GM19035 (cell line): ENCODE data around the gene CREBBP.
"Not testable (repeated sequence)": the region's sequence is repeated elsewhere in the genome, so short reads cannot be mapped to it uniquely, and the experiment has no call there.

Source experiments
- ATAC-seq: cut with Tn5 transposase; IDR thresholded peaks from one replicate; pipeline ENCODE4 v1.9.1; 2021; ENCODE audit not compliant: unreplicated experiment

Gene CREBBP

GRCh38 chr16:3880623-3881498 lies at the start of gene CREBBP:
Gene CREBBP (minus strand): TSS chr16:3880713. CDS start chr16:3879916, 797 bp downstream.
- ATAC-seq = peak; percentile 83

- not testable (repeated sequence) for ATAC-seq
These were observed 46.6 kb upstream of the CREBBP start for GRCh38 chr16:3927147-3927546.

GRCh38 chr16:3924763-3925162 lies 44.2 kb upstream of the CREBBP start:
- ATAC-seq = no peak

- ATAC-seq = no peak
These were observed 41.7 kb upstream of the CREBBP start for GRCh38 chr16:3922241-3922640.

GRCh38 chr16:3920206-3920605 lies 39.7 kb upstream of the CREBBP start:
- ATAC-seq = no peak

- no peak for ATAC-seq
These were observed 38.9 kb upstream of the CREBBP start for GRCh38 chr16:3919413-3919812.

- no peak for ATAC-seq
These were observed 35.1 kb upstream of the CREBBP start for GRCh38 chr16:3915426-3916260.

- no peak for ATAC-seq
These were observed 32.4 kb upstream of the CREBBP start for GRCh38 chr16:3912897-3913296.

GRCh38 chr16:3912373-3912772 lies 31.9 kb upstream of the CREBBP start:
- no peak for ATAC-seq

GRCh38 chr16:3911741-3912140 lies 31.2 kb upstream of the CREBBP start:
- not testable (repeated sequence) for ATAC-seq

GRCh38 chr16:3909791-3910583 lies 29.5 kb upstream of the CREBBP start:
- ATAC-seq = no peak

GRCh38 chr16:3908951-3909437 lies 28.5 kb upstream of the CREBBP start:
- ATAC-seq = no peak

- no peak for ATAC-seq
These were observed 27.1 kb upstream of the CREBBP start for GRCh38 chr16:3907586-3907985.

- no peak for ATAC-seq
These were observed 25.9 kb upstream of the CREBBP start for GRCh38 chr16:3906363-3906762.

- ATAC-seq = no peak
These were observed 24.4 kb upstream of the CREBBP start for GRCh38 chr16:3904875-3905274.

GRCh38 chr16:3890091-3890490 lies 9.6 kb upstream of the CREBBP start:
- no peak for ATAC-seq

- no peak for ATAC-seq
These were observed 8.5 kb upstream of the CREBBP start for GRCh38 chr16:3889059-3889458.

- not testable (repeated sequence) for ATAC-seq
These were observed 5.5 kb upstream of the CREBBP start for GRCh38 chr16:3885999-3886398.

- ATAC-seq = no peak
These were observed 3.9 kb upstream of the CREBBP start for GRCh38 chr16:3884398-3884797.

- ATAC-seq = no peak
These were observed 2.0 kb upstream of the CREBBP start for GRCh38 chr16:3882531-3882930.

- no peak for ATAC-seq
These were observed 1.0 kb upstream of the CREBBP start for GRCh38 chr16:3881499-3881990.
